Thoracic aorta (tissue), 2 donors: ENCODE results near the gene PDE4D. TPM values are rescaled to one million over a fixed set of nuclear protein-coding genes. Genes with fewer than 3 reads are reported as not detected.

Source experiments
- ATAC-seq: fragments of 150-250 bp; one replicate; pipeline ENCODE4 v1.8.0; 2017; ENCODE audit warnings: low read depth; ENCODE audit not compliant: insufficient number of reproducible peaks, low FRiP score
- DNase-seq: peaks from one replicate; pipeline ENCODE4 v3.0.0-alpha.2; 2020; ENCODE audit warnings: low spot score
- H3K27ac ChIP-seq, 2 donors: fragments of 200-600 bp; sonication (generic); 1 replicate in 1 of 2; 2 replicates in 1 of 2; pipeline ENCODE4 v1.5.1; 2016; ENCODE audit warnings: mild to moderate bottlenecking in 2 of 2, moderate library complexity in 2 of 2
- H3K27me3 ChIP-seq: fragments of 200-600 bp; sonication (generic); replicated peaks from 2 replicates; pipeline ENCODE4 v1.6.0; 2016; ENCODE audit warnings: mild to moderate bottlenecking; ENCODE audit not compliant: insufficient read depth
- H3K36me3 ChIP-seq: fragments of 200-600 bp; sonication (generic); one replicate; pipeline ENCODE4 v1.5.1; 2016
- H3K4me1 ChIP-seq, 2 donors: fragments of 200-600 bp; sonication (generic); 1 replicate in 1 of 2; 2 replicates in 1 of 2; pipeline versions ENCODE4 v1.5.1 to v1.6.0; 2016; ENCODE audit warnings: low read depth in 2 of 2, mild to moderate bottlenecking in 1 of 2; ENCODE audit not compliant: control insufficient read depth in 1 of 2
- H3K4me3 ChIP-seq: fragments of 200-600 bp; sonication (generic); 2 replicates; pipeline ENCODE4 v1.5.1; 2016; ENCODE audit warnings: mild to moderate bottlenecking
- H3K9me3 ChIP-seq: fragments of 200-600 bp; sonication (generic); 2 replicates; pipeline ENCODE4 v1.5.1; 2016
- total RNA-seq, 2 donors: library from RNA; depleted of rRNA; stranded (reverse); fragments of >200 nt; gene quantifications; one replicate each; pipeline versions ENCODE4 v1.1.0 to v1.2.3, GENCODE V29; 2016
- TF ChIP-seq, protein P1 (sequence below): fragments of 200-600 bp; sonication (generic); IDR thresholded peaks from one replicate; pipeline ENCODE4 v1.5.1; 2019; ENCODE audit warnings: antibody characterized with exemption

PDE4D gene
- total RNA-seq, 2 donors from 2014 or later, result 34.0 to 85.8 TPM

DNA sequence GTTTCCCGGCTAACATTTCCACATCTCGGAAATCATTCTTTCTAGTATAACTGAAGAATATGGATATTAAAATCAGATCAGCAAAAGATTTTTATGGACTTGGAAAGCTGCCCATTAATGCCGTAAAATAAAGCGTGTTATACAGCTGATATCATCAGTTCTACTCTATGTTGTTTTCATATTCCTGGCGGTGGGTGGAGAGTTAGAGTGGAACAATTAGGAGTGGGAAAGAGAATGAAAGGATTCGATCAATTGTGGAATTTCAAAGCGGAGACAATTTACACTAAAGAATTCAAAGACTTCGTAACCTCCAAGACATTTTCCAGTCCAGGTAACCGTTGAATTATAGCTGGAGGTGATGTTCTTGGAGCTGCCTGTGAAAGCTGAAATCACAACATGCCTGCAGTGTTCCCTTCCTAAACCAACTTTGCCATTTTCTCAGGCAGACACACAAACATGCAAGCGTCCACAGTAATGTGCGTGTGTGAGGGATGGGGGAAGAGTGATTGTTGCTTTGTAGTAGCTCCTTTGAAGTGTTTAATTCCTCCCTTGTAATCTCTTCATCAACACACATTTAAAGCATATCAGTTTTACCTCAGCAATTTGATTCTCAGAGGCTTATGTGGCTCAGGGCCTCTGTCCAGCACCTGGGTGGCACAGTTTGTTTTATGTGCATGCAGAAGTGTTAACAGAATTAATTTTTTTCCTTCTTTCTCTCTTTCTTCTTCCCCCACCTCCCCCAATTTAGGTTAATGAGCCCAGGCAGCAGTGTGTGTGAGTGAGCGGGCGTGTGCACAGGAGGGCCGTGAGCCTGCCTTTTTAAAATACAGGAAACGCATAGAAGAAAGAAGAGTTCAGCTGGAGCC is 766.6 kb downstream of the PDE4D start:
- Histone ChIP-seq H3K27ac (peak overlapping the region in 1 of 2 donors; percentile 39), H3K36me3 (no peaks in the 10 kb centered on the region), H3K4me3 (peak overlapping the region; percentile 73), H3K9me3 (no peaks in the 10 kb centered on the region), H3K27me3 (no peaks in the 10 kb centered on the region), H3K4me1 (peaks cover 13 to 14% of the 10 kb centered on the region in 2 donors)
- DNase-seq (no peak), ATAC-seq (no peak)
- TF ChIP-seq, protein P1, sequence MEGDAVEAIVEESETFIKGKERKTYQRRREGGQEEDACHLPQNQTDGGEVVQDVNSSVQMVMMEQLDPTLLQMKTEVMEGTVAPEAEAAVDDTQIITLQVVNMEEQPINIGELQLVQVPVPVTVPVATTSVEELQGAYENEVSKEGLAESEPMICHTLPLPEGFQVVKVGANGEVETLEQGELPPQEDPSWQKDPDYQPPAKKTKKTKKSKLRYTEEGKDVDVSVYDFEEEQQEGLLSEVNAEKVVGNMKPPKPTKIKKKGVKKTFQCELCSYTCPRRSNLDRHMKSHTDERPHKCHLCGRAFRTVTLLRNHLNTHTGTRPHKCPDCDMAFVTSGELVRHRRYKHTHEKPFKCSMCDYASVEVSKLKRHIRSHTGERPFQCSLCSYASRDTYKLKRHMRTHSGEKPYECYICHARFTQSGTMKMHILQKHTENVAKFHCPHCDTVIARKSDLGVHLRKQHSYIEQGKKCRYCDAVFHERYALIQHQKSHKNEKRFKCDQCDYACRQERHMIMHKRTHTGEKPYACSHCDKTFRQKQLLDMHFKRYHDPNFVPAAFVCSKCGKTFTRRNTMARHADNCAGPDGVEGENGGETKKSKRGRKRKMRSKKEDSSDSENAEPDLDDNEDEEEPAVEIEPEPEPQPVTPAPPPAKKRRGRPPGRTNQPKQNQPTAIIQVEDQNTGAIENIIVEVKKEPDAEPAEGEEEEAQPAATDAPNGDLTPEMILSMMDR, result no peak

- DNase-seq, result no peak
- H3K4me3 ChIP-seq, result peak overlapping the region; percentile 73
- no peaks in the 10 kb centered on the region for H3K27me3 ChIP-seq
- no peak for ATAC-seq
- TF ChIP-seq, protein P1, result no peak
- H3K36me3 ChIP-seq, result no peaks in the 10 kb centered on the region
- no peak overlapping the region for H3K27ac ChIP-seq
- H3K9me3 ChIP-seq, result no peaks in the 10 kb centered on the region
- peaks cover 13 to 14% of the 10 kb centered on the region in 2 donors for H3K4me1 ChIP-seq
These were observed 767.4 kb downstream of the PDE4D start for GRCh38 chr5:59126016-59126707.

DNA sequence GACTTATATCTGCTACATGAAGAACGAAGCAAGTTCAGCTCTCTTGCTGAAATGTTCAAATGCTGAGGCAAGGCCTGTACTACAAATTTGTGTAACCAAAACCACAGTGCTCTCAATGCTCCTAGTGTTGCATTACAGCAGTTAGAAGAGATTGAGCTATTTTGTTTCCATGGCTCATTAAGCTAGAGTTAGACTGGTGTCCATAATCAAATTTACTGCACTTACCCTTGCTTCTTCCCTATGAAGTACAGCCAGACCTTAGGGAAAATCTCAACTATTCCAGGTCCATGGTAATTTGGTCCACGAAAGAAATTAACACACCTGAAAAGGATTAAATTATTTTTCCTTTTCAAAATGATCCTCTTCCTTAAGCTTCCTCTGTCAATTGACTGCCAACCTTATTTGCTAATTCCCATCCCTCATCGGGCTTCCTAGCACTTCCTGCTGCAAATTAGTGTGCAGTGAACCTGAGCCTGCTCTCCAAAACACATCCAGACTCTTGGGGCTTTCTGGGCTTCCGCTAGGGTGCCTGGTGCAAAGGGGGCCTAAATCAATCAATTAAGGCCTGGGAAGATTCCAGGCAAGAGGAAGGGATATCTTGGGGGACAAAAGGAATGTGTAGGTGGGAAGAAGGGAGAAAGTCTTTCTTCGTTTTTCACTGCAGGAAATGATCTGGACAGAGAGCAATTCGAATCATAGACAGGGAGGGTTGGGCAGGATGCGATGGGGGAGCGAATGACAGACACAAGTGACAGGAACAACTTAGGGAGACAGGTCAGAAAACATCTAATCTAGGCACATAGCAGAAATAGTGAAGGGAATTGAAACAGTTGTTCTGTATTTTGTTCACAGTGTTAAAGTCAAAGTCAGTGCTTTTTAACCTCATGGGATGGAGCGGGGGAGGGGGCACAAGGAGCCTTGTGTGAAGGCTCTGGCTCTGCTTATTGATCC is 768.2 kb downstream of the PDE4D start:
- no peak for ATAC-seq
- no peaks in the 10 kb centered on the region for H3K9me3 ChIP-seq
- TF ChIP-seq, protein P1, result no peak
- no peaks in the 10 kb centered on the region for H3K36me3 ChIP-seq
- peaks cover 13 to 14% of the 10 kb centered on the region in 2 donors for H3K4me1 ChIP-seq
- no peaks in the 10 kb centered on the region for H3K27me3 ChIP-seq
- no peak overlapping the region for H3K4me3 ChIP-seq
- DNase-seq, result no peak
- no peak overlapping the region for H3K27ac ChIP-seq

- no peak for ATAC-seq
These were observed 769.6 kb downstream of the PDE4D start for GRCh38 chr5:59123595-59124561.

More at GRCh38 chr5:59123595-59124561, 769.6 kb downstream of the PDE4D start:
- Histone ChIP-seq H3K9me3 (no peaks in the 10 kb centered on the region), H3K36me3 (no peaks in the 10 kb centered on the region), H3K27ac (no peak overlapping the region), H3K27me3 (no peaks in the 10 kb centered on the region), H3K4me3 (no peak overlapping the region), H3K4me1 (peaks cover 13 to 14% of the 10 kb centered on the region in 2 donors)
- DNase-seq, result no peak
- TF ChIP-seq, protein P1, result no peak
